Adrenal gland (tissue), 5 donors: ENCODE data around the gene GLIS1.

Source experiments
- POLR2A ChIP-seq, 2 donors: fragments of 450-650 bp; IDR thresholded peaks; one replicate each; pipeline ENCODE4 v1.6.1; 2017; ENCODE audit warnings: antibody characterized with exemption in 2 of 2, mild to moderate bottlenecking in 2 of 2, moderate library complexity in 1 of 2
- TF ChIP-seq, protein P1 (sequence below), 6 experiments: fragments of 450-650 bp in 4 of 6; fragments of 200-600 bp in 2 of 6; sonication (generic) in 1 of 6; IDR thresholded peaks; 1 replicate in 5 of 6; 2 replicates in 1 of 6; pipeline versions ENCODE4 v1.5.1 to v1.8.0; 2016 to 2021; ENCODE audit warnings: antibody characterized with exemption in 6 of 6, mild to moderate bottlenecking in 2 of 6, moderate library complexity in 1 of 6
- donor health status: DM: no; HTN: no; CAD: no.

DNA sequence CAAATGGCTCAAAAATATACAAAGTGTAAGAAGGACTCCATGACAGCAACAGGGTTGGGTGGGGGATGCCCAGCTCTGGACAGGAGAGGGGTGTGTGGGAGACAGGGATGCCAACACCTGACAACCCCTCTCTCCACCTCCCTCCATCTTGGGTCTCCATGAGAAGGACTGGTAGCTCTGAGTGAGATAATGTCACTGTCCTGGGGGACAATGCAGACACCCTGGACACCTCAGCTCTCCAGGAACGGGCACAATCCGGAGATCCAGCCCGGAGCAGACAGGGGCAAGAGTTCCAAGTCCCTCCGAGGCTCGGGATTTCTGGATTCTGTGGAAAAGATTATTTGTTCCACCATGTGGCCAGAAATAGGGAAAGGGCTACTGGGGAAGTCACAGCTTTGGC is 122.5 kb downstream of the GLIS1 start:
- no peak for TF ChIP-seq POLR2A (IDR thresholded peaks at IDR 0.05)
- TF ChIP-seq, protein P1, sequence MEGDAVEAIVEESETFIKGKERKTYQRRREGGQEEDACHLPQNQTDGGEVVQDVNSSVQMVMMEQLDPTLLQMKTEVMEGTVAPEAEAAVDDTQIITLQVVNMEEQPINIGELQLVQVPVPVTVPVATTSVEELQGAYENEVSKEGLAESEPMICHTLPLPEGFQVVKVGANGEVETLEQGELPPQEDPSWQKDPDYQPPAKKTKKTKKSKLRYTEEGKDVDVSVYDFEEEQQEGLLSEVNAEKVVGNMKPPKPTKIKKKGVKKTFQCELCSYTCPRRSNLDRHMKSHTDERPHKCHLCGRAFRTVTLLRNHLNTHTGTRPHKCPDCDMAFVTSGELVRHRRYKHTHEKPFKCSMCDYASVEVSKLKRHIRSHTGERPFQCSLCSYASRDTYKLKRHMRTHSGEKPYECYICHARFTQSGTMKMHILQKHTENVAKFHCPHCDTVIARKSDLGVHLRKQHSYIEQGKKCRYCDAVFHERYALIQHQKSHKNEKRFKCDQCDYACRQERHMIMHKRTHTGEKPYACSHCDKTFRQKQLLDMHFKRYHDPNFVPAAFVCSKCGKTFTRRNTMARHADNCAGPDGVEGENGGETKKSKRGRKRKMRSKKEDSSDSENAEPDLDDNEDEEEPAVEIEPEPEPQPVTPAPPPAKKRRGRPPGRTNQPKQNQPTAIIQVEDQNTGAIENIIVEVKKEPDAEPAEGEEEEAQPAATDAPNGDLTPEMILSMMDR (IDR thresholded peaks at IDR 0.05), result no peak
